Naive thymus-derived CD4-positive, alpha-beta T cell (primary cell): ENCODE results near the gene SUCLG2. TPM values are rescaled to one million over a fixed set of nuclear protein-coding genes. Genes with fewer than 3 reads are reported as not detected.
A peak's percentile ranks its signal among the peaks of the same experiment; 100 is the strongest.

Source experiments
- ATAC-seq: fragments of 150-1000 bp; cut with Tn5 transposase; 2 replicates; pipeline ENCODE4 v1.10.0; 2021; ENCODE audit warnings: mild to moderate bottlenecking, moderate library complexity
- CTCF ChIA-PET: fragments of 350-600 bp; sonication (Branson Sonifier 250); formaldehyde crosslinking; loops from one replicate; lab custom pipeline; 2021; ENCODE audit warnings: antibody characterized with exemption; lab: Charles Lee
- POLR2A ChIA-PET: fragments of 350-600 bp; sonication (Branson Sonifier 250); formaldehyde crosslinking; loops from one replicate; lab custom pipeline; 2021; ENCODE audit warnings: antibody characterized with exemption, inconsistent platforms; lab: Charles Lee
- DNase-seq, 9 donors: peaks; one replicate each; pipeline versions ENCODE4 v3.0.0 to v3.0.0-alpha.2; 2020 to 2022; ENCODE audit warnings: mixed read lengths in 1 of 9
- H3K27ac ChIP-seq: one replicate; pipeline ENCODE4 v1.7.0; 2013; ENCODE audit warnings: mild to moderate bottlenecking, low read depth, low read length, moderate library complexity
- H3K27me3 ChIP-seq, 2 donors: one replicate each; pipeline ENCODE4 v1.7.0; 2013; ENCODE audit warnings: low read length in 2 of 2, mild to moderate bottlenecking in 2 of 2, moderate library complexity in 2 of 2; ENCODE audit not compliant: control insufficient read depth in 2 of 2, insufficient read depth in 2 of 2
- H3K36me3 ChIP-seq, 3 experiments: 1 replicate in 2 of 3; 2 replicates in 1 of 3; pipeline ENCODE4 v1.7.0; 2013; ENCODE audit warnings: low read length in 3 of 3, mild to moderate bottlenecking in 3 of 3, moderate library complexity in 1 of 3; ENCODE audit not compliant: insufficient read depth in 3 of 3, control insufficient read depth in 2 of 3
- H3K4me1 ChIP-seq, 2 donors: one replicate each; pipeline ENCODE4 v1.7.0; 2013; ENCODE audit warnings: low read length in 2 of 2, mild to moderate bottlenecking in 2 of 2, moderate library complexity in 1 of 2; ENCODE audit not compliant: control insufficient read depth in 2 of 2, insufficient read depth in 2 of 2
- H3K4me3 ChIP-seq: 2 replicates; pipeline ENCODE4 v1.7.0; 2013; ENCODE audit warnings: mild to moderate bottlenecking, low read length
- H3K9me3 ChIP-seq, 3 experiments: 1 replicate in 2 of 3; 2 replicates in 1 of 3; pipeline ENCODE4 v1.7.0; 2013; ENCODE audit warnings: low read length in 3 of 3; ENCODE audit not compliant: control insufficient read depth in 2 of 3
- H3K27ac Mint-ChIP-seq, 9 donors: one replicate each; pipeline ENCODE4 v1.8.0; 2020 to 2022; ENCODE audit warnings: mixed read lengths in 9 of 9, mild to moderate bottlenecking in 8 of 9, moderate library complexity in 5 of 9, inconsistent platforms in 2 of 9
- H3K27me3 Mint-ChIP-seq, 5 donors: one replicate each; pipeline ENCODE4 v1.8.0; 2021 to 2022; ENCODE audit warnings: mixed read lengths in 5 of 5, mild to moderate bottlenecking in 1 of 5
- H3K36me3 Mint-ChIP-seq, 5 donors: one replicate each; pipeline ENCODE4 v1.8.0; 2020 to 2022; ENCODE audit warnings: mixed read lengths in 5 of 5, mild to moderate bottlenecking in 3 of 5, inconsistent platforms in 1 of 5
- H3K4me1 Mint-ChIP-seq, 7 donors: one replicate each; pipeline ENCODE4 v1.8.0; 2020 to 2022; ENCODE audit warnings: mixed read lengths in 7 of 7, mild to moderate bottlenecking in 3 of 7, inconsistent platforms in 1 of 7
- H3K4me3 Mint-ChIP-seq, 10 donors: one replicate each; pipeline ENCODE4 v1.8.0; 2020 to 2022; ENCODE audit warnings: mild to moderate bottlenecking in 10 of 10, mixed read lengths in 10 of 10, moderate library complexity in 6 of 10, inconsistent platforms in 2 of 10
- H3K9me3 Mint-ChIP-seq, 11 donors: one replicate each; pipeline ENCODE4 v1.8.0; 2020 to 2022; ENCODE audit warnings: mixed read lengths in 11 of 11, mild to moderate bottlenecking in 4 of 11, inconsistent platforms in 1 of 11, moderate library complexity in 1 of 11
- intact Hi-C, 2 donors: fragments of 100-400 bp; cut with micrococcal nuclease; formaldehyde crosslinking; loops; one replicate each; pipeline ENCODE4 v1.15.1; 2023
- polyA plus RNA-seq, 2 donors: library from polyadenylated mRNA; unstranded; fragments of 300-500 nt; fragmentation: Illumina TruSeq; gene quantifications; one replicate each; pipeline ENCODE4 v1.2.3, GENCODE V29; 2021
- total RNA-seq, 6 experiments: library from RNA in 5 of 6; stranded (reverse) in 5 of 6; gene quantifications; 1 replicate in 5 of 6; 2 replicates in 1 of 6; pipeline ENCODE4 v1.2.3 and lab custom pipeline; 2021 to 2026

Gene SUCLG2
- total and polyA plus RNA-seq, 7 experiments from 2014 or later: 49.7 to 97.9 (median 64.7) TPM

- H3K27me3 Mint-ChIP-seq: no peaks in the 10 kb centered on the region
- no peaks in the 10 kb centered on the region for H3K9me3 Mint-ChIP-seq
- peaks cover 0 to 36% (median 4%) of the 10 kb centered on the region in 3 experiments for H3K36me3 ChIP-seq
- no peaks in the 10 kb centered on the region for H3K27me3 ChIP-seq
- ATAC-seq: no peak
- no peak overlapping the region for H3K27ac Mint-ChIP-seq
- no peak overlapping the region for H3K4me3 Mint-ChIP-seq
- intact Hi-C loops: no loop called here
- no peaks in the 10 kb centered on the region for H3K9me3 ChIP-seq
- ChIA-PET POLR2A (no interaction called here), CTCF (interaction anchor here (0.7 kb wide), 1 partner anchor 296 kb away, joined by 3 read pairs; no protein-coding TSS in a partner anchor)
- H3K4me1 ChIP-seq: no peaks in the 10 kb centered on the region
- H3K4me3 ChIP-seq: no peak overlapping the region
- H3K27ac ChIP-seq: no peak overlapping the region
- peaks cover 11 to 74% (median 54%) of the 10 kb centered on the region in 5 donors for H3K36me3 Mint-ChIP-seq
- H3K4me1 Mint-ChIP-seq: peaks cover 0 to 29% (median 11%) of the 10 kb centered on the region in 7 donors
- DNase-seq: no peak
Observed at GRCh38 chr3:67493808-67494207, 160.6 kb downstream of the SUCLG2 start.

GRCh38 chr3:67490658-67491057 lies 163.8 kb downstream of the SUCLG2 start:
- Histone ChIP-seq H3K9me3 (no peaks in the 10 kb centered on the region), H3K36me3 (peaks cover 0 to 22% (median 4%) of the 10 kb centered on the region in 3 experiments), H3K27ac (no peak overlapping the region), H3K4me3 (no peak overlapping the region), H3K4me1 (no peaks in the 10 kb centered on the region), H3K27me3 (no peaks in the 10 kb centered on the region)
- ChIA-PET POLR2A (no interaction called here), CTCF (no interaction called here)
- intact Hi-C loops: no loop called here
- ATAC-seq (no peak), DNase-seq (no peak)
- Mint-ChIP-seq H3K27me3 (no peaks in the 10 kb centered on the region), H3K27ac (peak overlapping the region in 3 of 9 donors; percentile 8 to 71 (median 10)), H3K36me3 (peaks cover 7 to 65% (median 62%) of the 10 kb centered on the region in 5 donors), H3K9me3 (no peaks in the 10 kb centered on the region), H3K4me1 (peaks cover 5 to 27% (median 14%) of the 10 kb centered on the region in 7 donors), H3K4me3 (no peak overlapping the region)

- ATAC-seq (no peak), DNase-seq (no peak)
- H3K36me3 ChIP-seq: peaks cover 0 to 14% (median 2%) of the 10 kb centered on the region in 3 experiments
- no peaks in the 10 kb centered on the region for H3K4me1 ChIP-seq
- no peak overlapping the region for H3K4me3 ChIP-seq
- H3K27ac ChIP-seq: no peak overlapping the region
- ChIA-PET CTCF (no interaction called here), POLR2A (no interaction called here)
- Mint-ChIP-seq H3K4me3 (no peak overlapping the region), H3K36me3 (peaks cover 2 to 63% (median 59%) of the 10 kb centered on the region in 5 donors), H3K27me3 (no peaks in the 10 kb centered on the region), H3K4me1 (peaks cover 5 to 33% (median 16%) of the 10 kb centered on the region in 7 donors), H3K9me3 (no peaks in the 10 kb centered on the region), H3K27ac (peak overlapping the region in 3 of 9 donors; percentile 10 to 63 (median 41))
- H3K9me3 ChIP-seq: no peaks in the 10 kb centered on the region
- intact Hi-C loops: no loop called here
- H3K27me3 ChIP-seq: no peaks in the 10 kb centered on the region
Observed at GRCh38 chr3:67489816-67490215, 164.6 kb downstream of the SUCLG2 start.

GRCh38 chr3:67487564-67488114 lies 166.8 kb downstream of the SUCLG2 start:
- no peak overlapping the region for H3K27ac Mint-ChIP-seq
- peaks cover 0 to 5% (median 4%) of the 10 kb centered on the region in 3 experiments for H3K36me3 ChIP-seq
- ChIA-PET POLR2A (no interaction called here), CTCF (no interaction called here)
- H3K9me3 Mint-ChIP-seq: no peaks in the 10 kb centered on the region
- no peak overlapping the region for H3K4me3 ChIP-seq
- no peaks in the 10 kb centered on the region for H3K27me3 Mint-ChIP-seq
- H3K27me3 ChIP-seq: no peaks in the 10 kb centered on the region
- ATAC-seq: no peak
- H3K4me1 ChIP-seq: no peaks in the 10 kb centered on the region
- H3K9me3 ChIP-seq: no peaks in the 10 kb centered on the region
- DNase-seq: no peak
- no peak overlapping the region for H3K4me3 Mint-ChIP-seq
- peaks cover 9 to 47% (median 27%) of the 10 kb centered on the region in 7 donors for H3K4me1 Mint-ChIP-seq
- H3K36me3 Mint-ChIP-seq: peaks cover 8 to 61% (median 60%) of the 10 kb centered on the region in 5 donors
- H3K27ac ChIP-seq: no peak overlapping the region
- intact Hi-C loops: no loop called here

- H3K9me3 Mint-ChIP-seq: no peaks in the 10 kb centered on the region
- H3K4me3 Mint-ChIP-seq: no peak overlapping the region
- Histone ChIP-seq H3K36me3 (peaks cover 0 to 7% (median 5%) of the 10 kb centered on the region in 3 experiments), H3K4me3 (no peak overlapping the region), H3K27me3 (no peaks in the 10 kb centered on the region), H3K27ac (no peak overlapping the region), H3K9me3 (no peaks in the 10 kb centered on the region), H3K4me1 (no peaks in the 10 kb centered on the region)
- H3K27me3 Mint-ChIP-seq: no peaks in the 10 kb centered on the region
- peaks cover 9 to 63% (median 58%) of the 10 kb centered on the region in 5 donors for H3K36me3 Mint-ChIP-seq
- DNase-seq (no peak), ATAC-seq (no peak)
- H3K4me1 Mint-ChIP-seq: peaks cover 9 to 51% (median 24%) of the 10 kb centered on the region in 7 donors
- ChIA-PET CTCF (no interaction called here), POLR2A (no interaction called here)
- intact Hi-C loops: no loop called here
- no peak overlapping the region for H3K27ac Mint-ChIP-seq
Observed at GRCh38 chr3:67486883-67487282, 167.5 kb downstream of the SUCLG2 start.

- no peaks in the 10 kb centered on the region for H3K4me1 ChIP-seq
- intact Hi-C loops: no loop called here
- H3K27ac ChIP-seq: no peak overlapping the region
- H3K4me3 ChIP-seq: no peak overlapping the region
- H3K27me3 Mint-ChIP-seq: no peaks in the 10 kb centered on the region
- peak overlapping the region in 1 of 9 donors; percentile 4 for H3K27ac Mint-ChIP-seq
- H3K27me3 ChIP-seq: no peaks in the 10 kb centered on the region
- H3K9me3 ChIP-seq: no peaks in the 10 kb centered on the region
- H3K4me1 Mint-ChIP-seq: peaks cover 13 to 42% (median 24%) of the 10 kb centered on the region in 7 donors
- H3K36me3 ChIP-seq: peaks cover 0 to 7% (median 5%) of the 10 kb centered on the region in 3 experiments
- no peaks in the 10 kb centered on the region for H3K9me3 Mint-ChIP-seq
- ChIA-PET POLR2A (no interaction called here), CTCF (no interaction called here)
- peaks cover 9 to 65% (median 59%) of the 10 kb centered on the region in 5 donors for H3K36me3 Mint-ChIP-seq
- ATAC-seq (no peak), DNase-seq (no peak)
- no peak overlapping the region for H3K4me3 Mint-ChIP-seq
Observed at GRCh38 chr3:67484085-67484484, 170.3 kb downstream of the SUCLG2 start.

- intact Hi-C loops: no loop called here
- Mint-ChIP-seq H3K9me3 (no peaks in the 10 kb centered on the region), H3K4me3 (no peak overlapping the region), H3K4me1 (peaks cover 11 to 44% (median 24%) of the 10 kb centered on the region in 7 donors), H3K27me3 (no peaks in the 10 kb centered on the region), H3K27ac (no peak overlapping the region), H3K36me3 (peaks cover 9 to 77% (median 70%) of the 10 kb centered on the region in 5 donors)
- Histone ChIP-seq H3K36me3 (peaks cover 0 to 7% (median 5%) of the 10 kb centered on the region in 3 experiments), H3K4me3 (no peak overlapping the region), H3K27me3 (no peaks in the 10 kb centered on the region), H3K4me1 (no peaks in the 10 kb centered on the region), H3K27ac (no peak overlapping the region), H3K9me3 (no peaks in the 10 kb centered on the region)
- DNase-seq: no peak
- ChIA-PET CTCF (interaction anchor here (0.5 to 1.9 kb wide), 2 partner anchors 16 to 313 kb away, joined by 3 to 4 read pairs; no protein-coding TSS in a partner anchor), POLR2A (no interaction called here)
- ATAC-seq: no peak
Observed at GRCh38 chr3:67481126-67481525, 173.3 kb downstream of the SUCLG2 start.
